Measurements from ENCODE around the gene KCNS3. TPM values are rescaled to one million over a fixed set of nuclear protein-coding genes. Genes with fewer than 3 reads are reported as not detected.

The KCNS3 gene
- total RNA-seq, 1 experiment from 2014 or later: 5.4 TPM

Other genes with a start within 250 kb of the KCNS3 start
- gene SMC6, start 124.9 kb upstream of the KCNS3 start, total RNA-seq (2014; rRNA removed; shearing (Covaris generic)): 6.1 and 9.2 TPM in 2 replicates
- 4.5 and 8.7 TPM in 2 replicates for gene GEN1, start 124.5 kb upstream of the KCNS3 start, total RNA-seq (2014; rRNA removed; shearing (Covaris generic))
- not detected in 2 replicates for gene MSGN1, start 62.2 kb upstream of the KCNS3 start, total RNA-seq (2014; rRNA removed; shearing (Covaris generic))